ENCODE results near the gene TTC4.

Gene TTC4

GRCh38 chr1:54777431-54777830 is 61.8 kb downstream of the TTC4 start:
- Histone ChIP-seq H3K27me3 (ENCODE audit: control insufficient read depth, insufficient read depth, low read length) (no peaks in the 10 kb centered on the region), H3K36me3 (ENCODE audit: control insufficient read depth, insufficient read depth, low read length) (peaks cover 2% of the 10 kb centered on the region), H3K27ac (ENCODE audit: low read depth, low read length) (peak overlapping the region; percentile 68), H3K4me3 (ENCODE audit: low read length) (no peak overlapping the region), H3K9ac (ENCODE audit: low read length) (no peak overlapping the region), H3K4me1 (ENCODE audit: control insufficient read depth, insufficient read depth, low read length) (peaks cover 7% of the 10 kb centered on the region)

- H3K4me1 ChIP-seq (ENCODE audit: control insufficient read depth, insufficient read depth, low read length): peaks cover 7% of the 10 kb centered on the region
- H3K27me3 ChIP-seq (ENCODE audit: control insufficient read depth, insufficient read depth, low read length): no peaks in the 10 kb centered on the region
- no peak overlapping the region for H3K9ac ChIP-seq (ENCODE audit: low read length)
- no peak overlapping the region for H3K4me3 ChIP-seq (ENCODE audit: low read length)
- peaks cover 2% of the 10 kb centered on the region for H3K36me3 ChIP-seq (ENCODE audit: control insufficient read depth, insufficient read depth, low read length)
- H3K27ac ChIP-seq (ENCODE audit: low read depth, low read length): no peak overlapping the region
These were observed 65.5 kb downstream of the TTC4 start for GRCh38 chr1:54781023-54781723.

- peaks cover 2% of the 10 kb centered on the region for H3K4me1 ChIP-seq (ENCODE audit: control insufficient read depth, insufficient read depth, low read length)
- no peak overlapping the region for H3K4me3 ChIP-seq (ENCODE audit: low read length)
- H3K36me3 ChIP-seq (ENCODE audit: control insufficient read depth, insufficient read depth, low read length): peaks cover 2% of the 10 kb centered on the region
- H3K9ac ChIP-seq (ENCODE audit: low read length): no peak overlapping the region
- H3K27me3 ChIP-seq (ENCODE audit: control insufficient read depth, insufficient read depth, low read length): no peaks in the 10 kb centered on the region
- H3K27ac ChIP-seq (ENCODE audit: low read depth, low read length): no peak overlapping the region
These were observed 66.5 kb downstream of the TTC4 start for GRCh38 chr1:54782156-54782555.

- Histone ChIP-seq H3K27ac (ENCODE audit: low read depth, low read length) (no peak overlapping the region), H3K27me3 (ENCODE audit: control insufficient read depth, insufficient read depth, low read length) (no peaks in the 10 kb centered on the region), H3K4me3 (ENCODE audit: low read length) (no peak overlapping the region), H3K36me3 (ENCODE audit: control insufficient read depth, insufficient read depth, low read length) (peaks cover 2% of the 10 kb centered on the region), H3K4me1 (ENCODE audit: control insufficient read depth, insufficient read depth, low read length) (no peaks in the 10 kb centered on the region), H3K9ac (ENCODE audit: low read length) (no peak overlapping the region)
These were observed 66.9 kb downstream of the TTC4 start for GRCh38 chr1:54782588-54782987.

GRCh38 chr1:54784066-54784465 is 68.4 kb downstream of the TTC4 start:
- no peaks in the 10 kb centered on the region for H3K27me3 ChIP-seq (ENCODE audit: control insufficient read depth, insufficient read depth, low read length)

GRCh38 chr1:54786778-54787177 is 71.1 kb downstream of the TTC4 start:
- H3K27me3 ChIP-seq (ENCODE audit: control insufficient read depth, insufficient read depth, low read length): no peaks in the 10 kb centered on the region
- H3K9ac ChIP-seq (ENCODE audit: low read length): no peak overlapping the region
- peaks cover 4% of the 10 kb centered on the region for H3K36me3 ChIP-seq (ENCODE audit: control insufficient read depth, insufficient read depth, low read length)

More at GRCh38 chr1:54784066-54784465, 68.4 kb downstream of the TTC4 start:
- H3K27ac ChIP-seq (ENCODE audit: low read depth, low read length): no peak overlapping the region
- H3K9ac ChIP-seq (ENCODE audit: low read length): no peak overlapping the region
- H3K36me3 ChIP-seq (ENCODE audit: control insufficient read depth, insufficient read depth, low read length): peaks cover 2% of the 10 kb centered on the region
- H3K4me1 ChIP-seq (ENCODE audit: control insufficient read depth, insufficient read depth, low read length): no peaks in the 10 kb centered on the region
- no peak overlapping the region for H3K4me3 ChIP-seq (ENCODE audit: low read length)

GRCh38 chr1:54787604-54788003 is 71.9 kb downstream of the TTC4 start:
- no peak overlapping the region for H3K9ac ChIP-seq (ENCODE audit: low read length)
- H3K36me3 ChIP-seq (ENCODE audit: control insufficient read depth, insufficient read depth, low read length): peaks cover 4% of the 10 kb centered on the region
- H3K4me3 ChIP-seq (ENCODE audit: low read length): no peak overlapping the region
- no peaks in the 10 kb centered on the region for H3K27me3 ChIP-seq (ENCODE audit: control insufficient read depth, insufficient read depth, low read length)
- no peak overlapping the region for H3K27ac ChIP-seq (ENCODE audit: low read depth, low read length)
- peaks cover 4% of the 10 kb centered on the region for H3K4me1 ChIP-seq (ENCODE audit: control insufficient read depth, insufficient read depth, low read length)

More at GRCh38 chr1:54786778-54787177, 71.1 kb downstream of the TTC4 start:
- Histone ChIP-seq H3K27ac (ENCODE audit: low read depth, low read length) (no peak overlapping the region), H3K4me3 (ENCODE audit: low read length) (no peak overlapping the region), H3K4me1 (ENCODE audit: control insufficient read depth, insufficient read depth, low read length) (no peaks in the 10 kb centered on the region)

- no peak overlapping the region for H3K4me3 ChIP-seq (ENCODE audit: low read length)
- H3K27ac ChIP-seq (ENCODE audit: low read depth, low read length): no peak overlapping the region
- H3K9ac ChIP-seq (ENCODE audit: low read length): no peak overlapping the region
- peaks cover 4% of the 10 kb centered on the region for H3K4me1 ChIP-seq (ENCODE audit: control insufficient read depth, insufficient read depth, low read length)
- H3K27me3 ChIP-seq (ENCODE audit: control insufficient read depth, insufficient read depth, low read length): no peaks in the 10 kb centered on the region
- peaks cover 4% of the 10 kb centered on the region for H3K36me3 ChIP-seq (ENCODE audit: control insufficient read depth, insufficient read depth, low read length)
These were observed 72.8 kb downstream of the TTC4 start for GRCh38 chr1:54788459-54788858.

GRCh38 chr1:54791880-54792522 is 76.3 kb downstream of the TTC4 start:
- Histone ChIP-seq H3K27ac (ENCODE audit: low read depth, low read length) (no peak overlapping the region), H3K27me3 (ENCODE audit: control insufficient read depth, insufficient read depth, low read length) (no peaks in the 10 kb centered on the region), H3K36me3 (ENCODE audit: control insufficient read depth, insufficient read depth, low read length) (peaks cover 4% of the 10 kb centered on the region), H3K9ac (ENCODE audit: low read length) (no peak overlapping the region), H3K4me3 (ENCODE audit: low read length) (no peak overlapping the region), H3K4me1 (ENCODE audit: control insufficient read depth, insufficient read depth, low read length) (peaks cover 4% of the 10 kb centered on the region)
